Germinal center (tissue), 1 donor: ENCODE data around the gene XRCC4.
A peak's percentile ranks its signal among the peaks of the same experiment; 100 is the strongest.
"Not testable (repeated sequence)": the region's sequence is repeated elsewhere in the genome, so short reads cannot be mapped to it uniquely, and the experiment has no call there.

Experiments
- DNase-seq: peaks from one replicate; pipeline ENCODE4 v3.0.0; 2012; ENCODE audit warnings: mixed read lengths, low spot score

Gene XRCC4

GRCh38 chr5:83353231-83353630 lies 275.9 kb downstream of the XRCC4 start:
- DNase-seq, result no peak

- DNase-seq, result no peak
Measured at GRCh38 chr5:83353774-83354173, 276.4 kb downstream of the XRCC4 start.

- no peak for DNase-seq
Measured at GRCh38 chr5:83354958-83355357, 277.6 kb downstream of the XRCC4 start.

GRCh38 chr5:83355482-83356014 lies 278.2 kb downstream of the XRCC4 start:
- not testable (repeated sequence) for DNase-seq

GRCh38 chr5:83357621-83358231 lies 280.4 kb downstream of the XRCC4 start:
- no peak for DNase-seq

- DNase-seq, result no peak
Measured at GRCh38 chr5:83360573-83360972, 283.2 kb downstream of the XRCC4 start.

GRCh38 chr5:83362526-83362925 lies 285.2 kb downstream of the XRCC4 start:
- DNase-seq, result no peak

GRCh38 chr5:83363111-83363885 lies 286.0 kb downstream of the XRCC4 start:
- no peak for DNase-seq

GRCh38 chr5:83363886-83364275 lies 286.5 kb downstream of the XRCC4 start:
- DNase-seq, result no peak

- DNase-seq, result peak; percentile 4
Measured at GRCh38 chr5:83364312-83365299, 287.3 kb downstream of the XRCC4 start.

GRCh38 chr5:83368319-83368718 lies 291.0 kb downstream of the XRCC4 start:
- DNase-seq, result no peak

- no peak for DNase-seq
Measured at GRCh38 chr5:83368835-83369234, 291.5 kb downstream of the XRCC4 start.

GRCh38 chr5:83370957-83371356 lies 293.6 kb downstream of the XRCC4 start:
- DNase-seq, result no peak

GRCh38 chr5:83371726-83372125 lies 294.4 kb downstream of the XRCC4 start:
- no peak for DNase-seq

GRCh38 chr5:83374547-83374946 lies 297.2 kb downstream of the XRCC4 start:
- DNase-seq, result no peak

GRCh38 chr5:83375049-83375745 lies 297.9 kb downstream of the XRCC4 start:
- DNase-seq, result no peak

- no peak for DNase-seq
Measured at GRCh38 chr5:83376461-83376860, 299.1 kb downstream of the XRCC4 start.

GRCh38 chr5:83377131-83377865 lies 300.0 kb downstream of the XRCC4 start:
- no peak for DNase-seq

GRCh38 chr5:83378624-83379289 lies 301.4 kb downstream of the XRCC4 start:
- no peak for DNase-seq

GRCh38 chr5:83385812-83386211 lies 308.5 kb downstream of the XRCC4 start:
- no peak for DNase-seq
